Keratinocyte (primary cell): ENCODE results near the gene GPR3.

ENCODE experiments used
- EZH2 ChIP-seq: IDR thresholded peaks from one replicate; pipeline ENCODE4 v1.6.1; 2012; ENCODE audit warnings: inconsistent platforms, mild to moderate bottlenecking, low read length, moderate library complexity
- TF ChIP-seq, protein P1 (sequence below), 3 experiments: IDR thresholded peaks in 1 of 3; conservative IDR thresholded peaks in 1 of 3; optimal IDR thresholded peaks in 1 of 3; 2 replicates in 2 of 3; 3 replicates in 1 of 3; pipeline versions ENCODE3 to v1.5.1; 2011; ENCODE audit warnings: low read length in 3 of 3, mild to moderate bottlenecking in 3 of 3, moderate library complexity in 2 of 3, control low read depth in 1 of 3, inconsistent platforms in 1 of 3; ENCODE audit not compliant: insufficient read depth in 2 of 3; ENCODE audit errors: extremely low read depth in 1 of 3

DNA sequence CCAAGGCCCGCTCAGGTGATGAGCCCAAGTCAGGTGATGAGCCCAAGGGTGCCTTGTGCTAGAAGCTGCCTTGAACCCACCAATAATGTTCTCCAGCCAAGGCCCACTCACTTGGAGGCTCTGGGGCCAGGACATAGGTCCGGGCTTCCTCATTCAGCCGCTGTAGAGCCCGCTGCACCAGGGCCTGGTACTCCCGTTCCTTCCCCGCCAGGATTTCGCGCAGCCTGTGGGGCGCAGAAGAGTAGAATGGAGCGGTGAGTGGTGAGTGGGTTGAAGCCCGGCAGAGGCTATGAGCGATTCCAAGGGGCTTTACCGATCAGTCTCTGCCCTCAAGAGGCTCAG, 36.2 kb upstream of the GPR3 start:
- no peak for TF ChIP-seq EZH2
- TF ChIP-seq, protein P1, sequence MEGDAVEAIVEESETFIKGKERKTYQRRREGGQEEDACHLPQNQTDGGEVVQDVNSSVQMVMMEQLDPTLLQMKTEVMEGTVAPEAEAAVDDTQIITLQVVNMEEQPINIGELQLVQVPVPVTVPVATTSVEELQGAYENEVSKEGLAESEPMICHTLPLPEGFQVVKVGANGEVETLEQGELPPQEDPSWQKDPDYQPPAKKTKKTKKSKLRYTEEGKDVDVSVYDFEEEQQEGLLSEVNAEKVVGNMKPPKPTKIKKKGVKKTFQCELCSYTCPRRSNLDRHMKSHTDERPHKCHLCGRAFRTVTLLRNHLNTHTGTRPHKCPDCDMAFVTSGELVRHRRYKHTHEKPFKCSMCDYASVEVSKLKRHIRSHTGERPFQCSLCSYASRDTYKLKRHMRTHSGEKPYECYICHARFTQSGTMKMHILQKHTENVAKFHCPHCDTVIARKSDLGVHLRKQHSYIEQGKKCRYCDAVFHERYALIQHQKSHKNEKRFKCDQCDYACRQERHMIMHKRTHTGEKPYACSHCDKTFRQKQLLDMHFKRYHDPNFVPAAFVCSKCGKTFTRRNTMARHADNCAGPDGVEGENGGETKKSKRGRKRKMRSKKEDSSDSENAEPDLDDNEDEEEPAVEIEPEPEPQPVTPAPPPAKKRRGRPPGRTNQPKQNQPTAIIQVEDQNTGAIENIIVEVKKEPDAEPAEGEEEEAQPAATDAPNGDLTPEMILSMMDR (optimal IDR thresholded peaks at IDR 0.05 in 1 of 3, IDR thresholded peaks at IDR 0.05 in 1 of 3, conservative IDR thresholded peaks at IDR 0.05 in 1 of 3; ENCODE audit: extremely low read depth in 1 of 3, insufficient read depth in 2 of 3, low read length in 3 of 3) = no peak
